SIG-M5 (cell line): ENCODE measurements around the gene GPC5.

ENCODE experiments used
- DNase-seq: peaks from one replicate; lab custom pipeline; 2025; lab: John Stamatoyannopoulos, UW

The GPC5 gene

GRCh38 chr13:91464336-91464735 is 65.9 kb downstream of the GPC5 start:
- DNase-seq = no peak

- no peak for DNase-seq
Measured at GRCh38 chr13:91467236-91467635, 68.8 kb downstream of the GPC5 start.

- DNase-seq = no peak
Measured at GRCh38 chr13:91468301-91468700, 69.9 kb downstream of the GPC5 start.

- no peak for DNase-seq
Measured at GRCh38 chr13:91470084-91470621, 71.7 kb downstream of the GPC5 start.

- no peak for DNase-seq
Measured at GRCh38 chr13:91470681-91471080, 72.3 kb downstream of the GPC5 start.

GRCh38 chr13:91482427-91482826 is 84.0 kb downstream of the GPC5 start:
- no peak for DNase-seq

- no peak for DNase-seq
Measured at GRCh38 chr13:91491980-91492379, 93.6 kb downstream of the GPC5 start.

- DNase-seq = no peak
Measured at GRCh38 chr13:91493442-91493841, 95.0 kb downstream of the GPC5 start.

GRCh38 chr13:91498298-91498697 is 99.9 kb downstream of the GPC5 start:
- no peak for DNase-seq

- DNase-seq = no peak
Measured at GRCh38 chr13:91504216-91504615, 105.8 kb downstream of the GPC5 start.

- DNase-seq = no peak
Measured at GRCh38 chr13:91506759-91507158, 108.3 kb downstream of the GPC5 start.

- no peak for DNase-seq
Measured at GRCh38 chr13:91510058-91510457, 111.6 kb downstream of the GPC5 start.

- no peak for DNase-seq
Measured at GRCh38 chr13:91513790-91514189, 115.4 kb downstream of the GPC5 start.

- DNase-seq = no peak
Measured at GRCh38 chr13:91516799-91517198, 118.4 kb downstream of the GPC5 start.

- DNase-seq = no peak
Measured at GRCh38 chr13:91520952-91521351, 122.5 kb downstream of the GPC5 start.

GRCh38 chr13:91523116-91523515 is 124.7 kb downstream of the GPC5 start:
- DNase-seq = no peak

GRCh38 chr13:91526543-91527033 is 128.2 kb downstream of the GPC5 start:
- no peak for DNase-seq

GRCh38 chr13:91529739-91530482 is 131.5 kb downstream of the GPC5 start:
- no peak for DNase-seq

- no peak for DNase-seq
Measured at GRCh38 chr13:91531646-91532045, 133.2 kb downstream of the GPC5 start.

GRCh38 chr13:91533354-91533753 is 134.9 kb downstream of the GPC5 start:
- DNase-seq = no peak

GRCh38 chr13:91534996-91535395 is 136.6 kb downstream of the GPC5 start:
- no peak for DNase-seq

GRCh38 chr13:91537376-91537775 is 139.0 kb downstream of the GPC5 start:
- DNase-seq = no peak

GRCh38 chr13:91539286-91540157 is 141.1 kb downstream of the GPC5 start:
- no peak for DNase-seq
